Neuronal stem cell (in vitro differentiated cells): ENCODE data around the gene P3H1.
A peak's percentile ranks its signal among the peaks of the same experiment; 100 is the strongest.

Source experiments
- DNase-seq: peaks from one replicate; pipeline ENCODE4 v3.0.0-alpha.2; 2013; ENCODE audit warnings: low spot score
- H2AFZ ChIP-seq: one replicate; pipeline ENCODE4 v1.6.1; 2013; ENCODE audit warnings: mild to moderate bottlenecking, low read length, inconsistent platforms
- H2AK5ac ChIP-seq: 2 replicates; pipeline ENCODE4 v1.6.1; 2013; ENCODE audit warnings: low read depth, mild to moderate bottlenecking, inconsistent platforms, low read length, moderate library complexity, mixed read lengths
- H2BK120ac ChIP-seq: 2 replicates; pipeline ENCODE4 v1.6.1; 2013; ENCODE audit warnings: low read depth, mild to moderate bottlenecking, inconsistent platforms, low read length, moderate library complexity, mixed read lengths
- H2BK12ac ChIP-seq: one replicate; pipeline ENCODE4 v1.6.1; 2013; ENCODE audit warnings: low read length, inconsistent platforms
- H2BK15ac ChIP-seq: 2 replicates; pipeline ENCODE4 v1.6.1; 2013; ENCODE audit warnings: mild to moderate bottlenecking, low read length, inconsistent platforms, mixed read lengths
- H2BK5ac ChIP-seq: one replicate; pipeline ENCODE4 v1.6.1; 2013; ENCODE audit warnings: inconsistent platforms, mild to moderate bottlenecking, low read length, moderate library complexity
- H3K14ac ChIP-seq: one replicate; pipeline ENCODE4 v1.6.1; 2013; ENCODE audit warnings: low read length, inconsistent platforms
- H3K18ac ChIP-seq: 2 replicates; pipeline ENCODE4 v1.6.1; 2013; ENCODE audit warnings: low read length, inconsistent platforms
- H3K23ac ChIP-seq: 2 replicates; pipeline ENCODE4 v1.6.1; 2013; ENCODE audit warnings: low read depth, mild to moderate bottlenecking, mixed read lengths, low read length, inconsistent platforms; ENCODE audit not compliant: poor library complexity
- H3K27ac ChIP-seq: replicated peaks from 3 replicates; pipeline ENCODE4 v1.5.1; 2013; ENCODE audit warnings: low read length, inconsistent platforms
- H3K27me3 ChIP-seq, 3 experiments: 2 replicates each; pipeline ENCODE4 v1.6.1; 2013; ENCODE audit warnings: low read length in 3 of 3, mild to moderate bottlenecking in 2 of 3, inconsistent platforms in 1 of 3, low read depth in 1 of 3, mixed read lengths in 1 of 3, moderate library complexity in 1 of 3; ENCODE audit not compliant: control insufficient read depth in 3 of 3, insufficient read depth in 3 of 3
- H3K36me3 ChIP-seq, 2 donors: replicated peaks in 1 of 2; 2 replicates each; pipeline ENCODE4 v1.6.1; 2013; ENCODE audit warnings: low read length in 2 of 2; ENCODE audit not compliant: control insufficient read depth in 2 of 2, insufficient read depth in 2 of 2
- H3K4ac ChIP-seq: 2 replicates; pipeline ENCODE4 v1.6.1; 2013; ENCODE audit warnings: inconsistent platforms, mild to moderate bottlenecking, low read length, moderate library complexity
- H3K4me1 ChIP-seq, 2 donors: 1 replicate in 1 of 2; 2 replicates in 1 of 2; pipeline ENCODE4 v1.6.1; 2013; ENCODE audit warnings: low read length in 2 of 2, low read depth in 1 of 2; ENCODE audit not compliant: control insufficient read depth in 2 of 2, insufficient read depth in 1 of 2
- H3K4me2 ChIP-seq: one replicate; pipeline ENCODE4 v1.6.1; 2013; ENCODE audit warnings: mild to moderate bottlenecking, low read length, inconsistent platforms; ENCODE audit not compliant: insufficient read depth, poor library complexity, severe bottlenecking
- H3K4me3 ChIP-seq, 2 donors: 2 replicates each; pipeline ENCODE4 v1.5.1; 2013; ENCODE audit warnings: low read length in 2 of 2, mild to moderate bottlenecking in 2 of 2, inconsistent platforms in 1 of 2, moderate library complexity in 1 of 2
- H3K79me1 ChIP-seq: one replicate; pipeline ENCODE4 v1.6.1; 2013; ENCODE audit warnings: low read depth, mild to moderate bottlenecking, inconsistent platforms, low read length, moderate library complexity
- H3K9ac ChIP-seq: one replicate; pipeline ENCODE4 v1.6.1; 2013; ENCODE audit warnings: mild to moderate bottlenecking, low read depth, low read length, inconsistent platforms; ENCODE audit not compliant: poor library complexity
- H3K9me3 ChIP-seq, 2 donors: replicated peaks in 1 of 2; 2 replicates each; pipeline versions ENCODE3 to v1.6.1; 2013; ENCODE audit warnings: low read length in 2 of 2, mild to moderate bottlenecking in 2 of 2, inconsistent platforms in 1 of 2, low read depth in 1 of 2, mixed read lengths in 1 of 2, moderate library complexity in 1 of 2; ENCODE audit not compliant: control insufficient read depth in 2 of 2, insufficient read depth in 1 of 2
- H4K8ac ChIP-seq: one replicate; pipeline ENCODE4 v1.6.1; 2013; ENCODE audit warnings: low read depth, mild to moderate bottlenecking, inconsistent platforms, low read length, moderate library complexity
- H4K91ac ChIP-seq: one replicate; pipeline ENCODE4 v1.6.1; 2013; ENCODE audit warnings: low read length, low read depth, mild to moderate bottlenecking, inconsistent platforms; ENCODE audit not compliant: poor library complexity
- WGBS, 2 donors: extraction: QIAGEN DNeasy Blood & Tissue Kit; methylation state at CpG; one replicate each; pipeline ENCODE4 v1.1.7; 2013; ENCODE audit warnings: missing lambda C conversion rate in 2 of 2, mixed read lengths in 1 of 2; ENCODE audit not compliant: insufficient read length in 2 of 2, insufficient replicate concordance in 1 of 2; ENCODE audit errors: extremely low coverage in 2 of 2; 5-methylcytosine and 5-hydroxymethylcytosine counted together

P3H1 gene

GRCh38 chr1:42742617-42743316 lies 24.1 kb downstream of the P3H1 start:
- no peak overlapping the region for H2AK5ac ChIP-seq
- H3K27me3 ChIP-seq = no peaks in the 10 kb centered on the region

GRCh38 chr1:42742141-42742540 lies 24.7 kb downstream of the P3H1 start:
- Histone ChIP-seq H2AFZ (no peak overlapping the region), H2BK15ac (no peak overlapping the region), H2BK120ac (no peak overlapping the region), H2BK12ac (no peak overlapping the region), H4K8ac (no peak overlapping the region), H4K91ac (no peak overlapping the region), H3K27me3 (no peaks in the 10 kb centered on the region), H3K36me3 (peaks cover 17 to 21% of the 10 kb centered on the region in 2 donors), H3K23ac (no peak overlapping the region), H3K4me3 (no peak overlapping the region), H2AK5ac (peak overlapping the region; percentile 42), H3K79me1 (no peaks in the 10 kb centered on the region), H3K4ac (no peak overlapping the region), H3K27ac (no peak overlapping the region), H3K14ac (no peak overlapping the region), H2BK5ac (no peak overlapping the region), H3K18ac (no peak overlapping the region), H3K9ac (no peak overlapping the region), H3K9me3 (no peaks in the 10 kb centered on the region), H3K4me1 (peaks cover 15 to 20% of the 10 kb centered on the region in 2 donors), H3K4me2 (no peak overlapping the region)
- no CpG with 5 or more reads among the region's 8 CpGs for WGBS, 2 donors
- no peak for DNase-seq

More at GRCh38 chr1:42742617-42743316, 24.1 kb downstream of the P3H1 start:
- Histone ChIP-seq H3K4me2 (no peak overlapping the region), H3K14ac (no peak overlapping the region), H2BK120ac (no peak overlapping the region), H4K8ac (no peak overlapping the region), H2BK5ac (no peak overlapping the region), H2BK12ac (no peak overlapping the region), H3K23ac (no peak overlapping the region), H4K91ac (no peak overlapping the region), H3K4me3 (no peak overlapping the region), H3K9me3 (no peaks in the 10 kb centered on the region), H3K36me3 (peaks cover 21 to 27% of the 10 kb centered on the region in 2 donors), H3K27ac (no peak overlapping the region), H2AFZ (no peak overlapping the region), H3K9ac (no peak overlapping the region), H3K18ac (no peak overlapping the region), H3K79me1 (no peaks in the 10 kb centered on the region), H3K4me1 (peaks cover 15 to 20% of the 10 kb centered on the region in 2 donors), H3K4ac (no peak overlapping the region), H2BK15ac (no peak overlapping the region)
- DNase-seq = no peak
- WGBS, 2 donors = no CpG with 5 or more reads among the region's 9 CpGs

DNA sequence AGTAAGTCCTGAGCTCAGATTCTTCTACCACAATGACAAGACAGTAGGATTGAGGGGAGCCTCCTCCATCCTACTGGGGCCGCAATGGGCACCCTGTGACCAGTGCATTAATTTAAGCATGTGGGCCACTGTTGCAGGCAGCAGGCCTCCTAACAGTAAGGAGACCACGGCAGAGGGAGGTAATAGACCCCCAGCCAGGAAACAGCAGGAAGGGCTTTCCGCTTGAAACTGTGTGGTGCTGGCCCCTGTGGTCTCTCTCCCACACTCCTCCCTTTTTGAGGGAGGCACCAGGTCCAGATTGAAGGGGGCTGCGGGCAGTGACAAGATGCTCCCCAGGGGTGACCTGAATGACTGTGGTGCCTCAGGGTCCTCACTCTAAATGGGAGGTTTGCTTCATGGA lies 25.1 kb downstream of the P3H1 start:
- H3K4me1 ChIP-seq = peaks cover 15 to 20% of the 10 kb centered on the region in 2 donors
- H2BK15ac ChIP-seq = no peak overlapping the region
- peak overlapping the region; percentile 42 for H2AK5ac ChIP-seq
- no peak overlapping the region for H2BK5ac ChIP-seq
- H4K91ac ChIP-seq = no peak overlapping the region
- no CpG with 5 or more reads among the region's 4 CpGs for WGBS, 2 donors
- no peak overlapping the region for H3K9ac ChIP-seq
- no peak overlapping the region for H3K14ac ChIP-seq
- peak overlapping the region; percentile 32 for H3K4ac ChIP-seq
- DNase-seq = no peak
- H3K9me3 ChIP-seq = no peaks in the 10 kb centered on the region
- peak overlapping the region; percentile 79 for H2AFZ ChIP-seq
- H3K4me3 ChIP-seq = no peak overlapping the region
- H3K23ac ChIP-seq = no peak overlapping the region
- no peak overlapping the region for H4K8ac ChIP-seq
- no peak overlapping the region for H3K27ac ChIP-seq
- H2BK12ac ChIP-seq = no peak overlapping the region
- H3K27me3 ChIP-seq = no peaks in the 10 kb centered on the region
- no peak overlapping the region for H3K4me2 ChIP-seq
- H2BK120ac ChIP-seq = no peak overlapping the region
- H3K18ac ChIP-seq = no peak overlapping the region
- H3K79me1 ChIP-seq = no peaks in the 10 kb centered on the region
- H3K36me3 ChIP-seq = peaks cover 14 to 16% of the 10 kb centered on the region in 2 donors

- H3K4me2 ChIP-seq = no peak overlapping the region
- H3K14ac ChIP-seq = no peak overlapping the region
- H2BK120ac ChIP-seq = peak overlapping the region; percentile 33
- H3K4me3 ChIP-seq = no peak overlapping the region
- H3K79me1 ChIP-seq = no peaks in the 10 kb centered on the region
- H3K4me1 ChIP-seq = peaks cover 15 to 20% of the 10 kb centered on the region in 2 donors
- peak overlapping the region; percentile 32 for H3K4ac ChIP-seq
- no peak overlapping the region for H4K91ac ChIP-seq
- peak overlapping the region; percentile 57 for H3K23ac ChIP-seq
- no peak overlapping the region for H4K8ac ChIP-seq
- H2AK5ac ChIP-seq = peak overlapping the region; percentile 42
- H2BK5ac ChIP-seq = no peak overlapping the region
- H3K27me3 ChIP-seq = no peaks in the 10 kb centered on the region
- peak overlapping the region; percentile 69 for H2BK15ac ChIP-seq
- peak overlapping the region; percentile 69 for H2BK12ac ChIP-seq
- no peak overlapping the region for H3K9ac ChIP-seq
- no peaks in the 10 kb centered on the region for H3K9me3 ChIP-seq
- H3K18ac ChIP-seq = peak overlapping the region; percentile 87
- peaks cover 8 to 9% of the 10 kb centered on the region in 2 donors for H3K36me3 ChIP-seq
- DNase-seq = no peak
- no peak overlapping the region for H3K27ac ChIP-seq
- peak overlapping the region; percentile 79 for H2AFZ ChIP-seq
- WGBS, 2 donors = no CpG with 5 or more reads among the region's 19 CpGs
These were observed 25.8 kb downstream of the P3H1 start for GRCh38 chr1:42740851-42741580.
